Hindlimb muscle (tissue), 1 donor: ENCODE results near the gene HDAC11. TPM values are rescaled to one million over a fixed set of nuclear protein-coding genes. Genes with fewer than 3 reads are reported as not detected.
"Not testable (repeated sequence)": the region's sequence is repeated elsewhere in the genome, so short reads cannot be mapped to it uniquely, and the experiment has no call there.

Experiments used
- DNase-seq: peaks from one replicate; pipeline ENCODE4 v3.0.0-alpha.2; 2013
- polyA plus RNA-seq: library from polyadenylated mRNA; unstranded; fragments of 120-200 nt; gene quantifications from one replicate; pipeline ENCODE4 v1.2.1, GENCODE V29; 2013; ENCODE audit not compliant: insufficient read length

The HDAC11 gene
- polyA plus RNA-seq, 1 donor: 19.2 TPM

- DNase-seq: no peak
These were observed 13.8 kb downstream of the HDAC11 start for GRCh38 chr3:13493867-13494441.

DNA sequence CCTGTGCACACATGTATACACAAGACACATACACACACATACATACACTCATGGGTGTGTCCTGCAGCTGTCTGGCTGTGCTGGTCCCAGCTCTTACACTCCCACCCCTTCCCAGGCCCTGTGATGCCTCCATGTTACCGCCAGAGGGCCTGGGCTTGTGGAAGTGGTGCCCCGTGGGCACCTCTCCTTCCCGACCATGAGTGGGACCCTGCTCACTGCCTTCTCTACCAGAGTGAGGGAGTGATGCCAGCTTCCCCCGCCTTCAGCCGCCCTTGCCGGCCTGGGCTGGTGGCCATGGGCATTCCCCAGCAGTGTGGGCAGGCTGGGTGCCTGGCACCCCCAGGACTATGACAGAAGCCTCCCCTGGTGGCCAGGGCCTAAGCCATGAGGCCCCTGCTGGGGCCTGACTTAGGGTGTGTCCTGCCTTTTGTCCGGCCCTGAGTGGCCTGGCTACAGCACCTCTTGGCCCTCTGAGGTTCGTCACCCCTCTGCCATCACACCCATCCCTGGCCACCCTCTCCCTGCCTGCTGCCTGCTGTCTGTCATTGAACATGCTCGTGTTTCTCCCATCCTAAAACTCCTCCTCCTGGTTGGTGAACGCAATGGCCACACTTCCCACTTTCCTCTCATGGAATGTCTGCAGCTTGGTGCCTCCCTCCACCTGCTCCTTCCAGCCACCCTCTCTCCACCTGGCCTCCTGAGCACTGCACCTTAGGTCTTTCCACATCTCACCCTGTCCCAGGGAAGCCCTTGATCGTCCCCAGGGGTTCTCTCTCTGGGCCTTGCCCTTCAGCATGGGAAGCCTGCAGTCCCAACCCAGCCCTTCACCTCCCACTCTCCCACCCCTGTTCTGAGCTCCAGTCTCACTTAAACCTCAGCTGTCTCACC, 14.6 kb downstream of the HDAC11 start:
- no peak for DNase-seq

DNA sequence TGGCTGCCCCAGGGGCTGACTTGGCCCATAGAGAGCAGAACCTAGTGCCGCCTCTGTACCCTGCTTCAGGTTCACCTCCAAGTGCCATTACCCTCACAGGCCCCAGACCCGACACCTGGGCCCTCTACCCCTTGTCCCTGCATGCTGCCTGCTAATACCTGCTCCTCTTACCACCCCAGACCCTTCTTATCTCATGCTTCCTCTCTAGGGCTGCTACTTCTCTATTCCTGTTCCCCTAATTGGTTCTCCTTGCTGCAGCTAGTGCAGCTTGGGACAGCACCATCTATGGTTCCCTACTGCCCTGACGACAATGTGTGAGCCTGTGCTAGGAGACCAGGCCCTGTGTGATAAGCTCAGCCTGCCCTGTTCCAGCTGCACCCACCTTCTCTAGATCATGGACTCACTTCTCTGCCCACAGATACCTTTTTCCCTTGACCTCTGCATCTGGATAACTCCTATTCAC, 15.3 kb downstream of the HDAC11 start:
- no peak for DNase-seq

- peak; percentile 82 for DNase-seq
These were observed 16.0 kb downstream of the HDAC11 start for GRCh38 chr3:13495921-13496723.

DNA sequence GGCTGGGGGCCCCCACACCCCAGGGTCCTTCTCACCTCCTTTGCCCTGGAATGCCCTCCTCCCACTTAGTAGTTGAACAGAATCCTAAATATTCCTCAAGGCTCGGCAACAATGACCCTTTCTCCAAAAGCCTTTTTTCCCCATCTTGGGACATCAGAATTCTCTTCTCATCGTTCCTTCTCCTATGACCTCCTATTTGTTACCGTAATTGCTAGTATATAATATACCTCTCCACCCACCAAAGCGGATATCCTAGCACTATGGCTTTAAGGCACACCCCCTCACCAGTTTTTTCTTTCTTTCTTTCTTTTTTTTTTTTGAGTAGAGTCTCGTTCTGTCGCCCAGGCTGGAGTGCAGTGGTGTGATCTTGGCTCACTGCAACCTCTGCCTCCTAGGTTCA, 16.8 kb downstream of the HDAC11 start:
- no peak for DNase-seq

DNA sequence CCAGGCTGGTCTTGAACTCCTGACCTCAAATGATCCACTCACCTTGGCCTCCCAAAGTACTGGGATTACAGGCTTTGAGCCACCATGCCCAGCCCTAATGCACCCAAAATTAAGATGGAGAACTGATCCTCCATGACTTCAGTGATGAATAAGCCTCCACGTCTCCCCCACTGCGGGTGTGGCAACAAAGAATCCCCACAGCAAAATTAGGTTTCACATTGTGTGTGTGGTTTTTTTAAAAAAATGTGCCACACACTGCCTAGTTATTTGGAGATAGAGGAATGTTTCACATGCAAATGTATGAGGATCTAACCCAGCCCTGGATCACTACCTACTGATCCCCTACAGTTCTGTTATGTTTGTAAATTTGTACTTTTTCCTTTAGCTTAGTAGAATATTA, 17.3 kb downstream of the HDAC11 start:
- no peak for DNase-seq

- no peak for DNase-seq
These were observed 18.4 kb downstream of the HDAC11 start for GRCh38 chr3:13498354-13499060.

DNA sequence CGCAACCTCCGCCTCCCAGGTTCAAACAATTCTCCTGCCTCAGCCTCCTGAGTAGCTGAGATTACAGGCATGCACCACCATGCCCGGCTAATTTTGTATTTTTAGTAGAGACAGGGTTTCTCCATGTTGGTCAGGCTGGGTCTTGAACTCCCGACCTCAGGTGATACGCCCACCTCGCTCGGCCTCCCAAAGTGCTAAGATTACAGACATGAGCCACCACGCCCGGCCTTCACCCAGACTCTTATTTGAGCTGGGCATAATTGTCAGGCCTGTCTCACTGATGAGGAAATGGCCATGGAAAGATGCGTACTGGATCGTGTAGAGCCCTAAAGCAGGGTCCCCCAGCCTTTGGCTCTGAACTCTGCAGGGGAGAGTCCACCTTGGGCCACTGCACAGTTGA, 19.1 kb downstream of the HDAC11 start:
- not testable (repeated sequence) for DNase-seq

DNA sequence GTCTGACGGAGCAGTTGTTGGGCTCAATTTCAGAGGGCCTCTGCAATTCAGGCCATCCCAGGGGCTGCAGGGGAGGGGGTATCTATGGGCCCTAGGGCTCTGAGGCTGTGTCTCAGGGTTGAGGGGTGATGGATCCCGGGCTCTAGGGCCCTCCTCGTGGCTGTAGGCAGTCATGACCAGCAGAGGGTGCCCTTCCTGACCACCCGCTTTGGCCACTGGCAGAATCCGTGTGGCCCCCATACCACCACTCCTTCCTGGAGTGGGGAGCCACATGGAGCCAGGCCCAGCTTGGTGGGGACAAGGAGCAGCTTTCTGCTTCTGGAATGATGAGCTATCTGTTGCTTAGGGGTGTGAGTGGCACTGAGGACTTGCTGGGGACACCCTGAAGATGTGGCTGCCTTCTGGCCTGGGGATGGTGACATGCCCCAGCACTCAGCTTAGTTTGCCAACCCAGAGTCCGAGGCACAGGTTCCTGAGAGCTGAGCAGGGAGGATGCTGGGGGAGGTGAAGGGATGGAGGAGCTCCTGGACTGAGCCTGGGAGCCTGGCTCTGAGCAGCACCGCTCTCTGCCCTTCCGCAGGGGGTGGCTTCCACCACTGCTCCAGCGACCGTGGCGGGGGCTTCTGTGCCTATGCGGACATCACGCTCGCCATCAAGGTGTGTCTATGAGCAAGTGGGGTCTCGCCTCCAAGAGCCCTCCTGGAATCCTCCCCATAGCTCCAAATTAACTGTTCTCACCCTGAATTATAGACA, 20.2 kb downstream of the HDAC11 start:
- no peak for DNase-seq

DNA sequence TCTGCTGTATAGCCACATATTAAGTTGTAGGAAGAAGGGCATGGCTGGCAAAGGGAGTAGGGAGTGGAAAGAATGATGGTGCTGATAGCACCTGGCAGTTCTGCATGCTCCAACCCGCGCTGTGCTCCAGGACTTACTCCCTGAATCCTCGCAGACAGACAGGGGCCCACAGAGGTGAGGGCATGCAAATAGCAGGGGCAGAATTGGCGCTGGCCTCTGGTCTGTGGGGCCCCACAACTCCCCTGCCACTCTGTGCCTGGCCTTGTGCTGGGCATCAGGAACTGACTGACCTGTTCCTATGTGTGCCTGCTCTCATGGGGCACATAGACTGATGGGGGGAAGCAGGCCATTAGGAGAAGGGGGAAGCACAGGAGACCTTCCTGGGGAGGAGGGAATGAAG, 20.9 kb downstream of the HDAC11 start:
- DNase-seq: no peak

DNA sequence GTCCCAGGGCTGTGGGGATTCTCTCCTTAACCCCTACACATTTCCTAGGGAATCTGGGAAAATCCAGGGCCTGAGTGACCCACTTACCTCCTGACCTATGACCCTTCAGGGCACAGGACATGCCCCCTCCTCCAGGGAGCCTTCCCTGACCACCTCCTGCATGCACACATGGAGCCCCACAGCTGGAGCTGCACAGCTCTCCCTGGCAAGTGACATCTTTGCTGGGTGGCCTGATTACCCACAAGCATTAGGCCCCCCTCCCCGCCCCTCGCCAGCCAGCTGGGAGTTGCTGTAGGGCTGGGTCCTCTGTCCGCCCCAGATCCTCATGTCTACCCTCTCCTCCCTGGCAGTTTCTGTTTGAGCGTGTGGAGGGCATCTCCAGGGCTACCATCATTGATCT, 21.4 kb downstream of the HDAC11 start:
- no peak for DNase-seq

DNA sequence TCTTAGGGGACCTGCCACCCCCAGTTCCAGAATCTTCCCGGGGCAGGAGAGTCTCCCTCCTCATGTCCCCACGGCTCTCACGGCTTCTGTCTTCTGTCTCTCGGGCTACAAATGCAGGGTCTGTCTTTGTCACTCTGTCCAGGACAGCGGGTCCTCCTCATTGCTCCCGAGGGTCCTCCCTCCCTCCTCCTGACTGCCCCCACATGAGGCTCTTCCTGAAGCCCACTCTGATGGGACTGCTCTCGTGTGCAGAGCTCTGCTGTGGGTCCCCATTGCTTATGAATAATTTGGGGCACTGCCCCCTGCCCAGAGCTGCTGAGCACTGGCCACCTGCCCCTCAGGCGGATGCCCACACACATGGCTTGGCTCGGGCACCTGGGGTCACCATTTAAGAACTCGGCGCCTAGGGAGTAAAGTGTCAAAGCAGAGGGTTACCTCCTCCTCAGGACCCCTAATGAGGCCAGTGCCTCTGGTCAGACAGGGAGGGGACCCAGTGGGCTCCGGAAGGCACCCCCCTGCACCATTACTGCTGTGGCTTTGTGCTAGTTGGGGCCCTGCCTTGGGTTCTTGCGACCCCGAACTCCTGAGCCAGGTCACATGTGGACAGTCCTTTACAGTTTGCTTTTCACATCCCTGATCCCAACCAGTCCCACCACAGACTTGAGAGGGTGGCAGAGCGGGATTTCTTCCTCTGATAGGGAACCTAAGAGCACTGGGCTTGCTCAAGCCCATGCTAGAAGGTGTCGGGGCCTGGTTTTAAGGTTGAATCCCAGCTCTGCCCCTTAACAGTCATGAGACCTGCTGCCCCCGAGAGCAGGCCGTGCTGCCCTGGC, 22.1 kb downstream of the HDAC11 start:
- DNase-seq: no peak

DNA sequence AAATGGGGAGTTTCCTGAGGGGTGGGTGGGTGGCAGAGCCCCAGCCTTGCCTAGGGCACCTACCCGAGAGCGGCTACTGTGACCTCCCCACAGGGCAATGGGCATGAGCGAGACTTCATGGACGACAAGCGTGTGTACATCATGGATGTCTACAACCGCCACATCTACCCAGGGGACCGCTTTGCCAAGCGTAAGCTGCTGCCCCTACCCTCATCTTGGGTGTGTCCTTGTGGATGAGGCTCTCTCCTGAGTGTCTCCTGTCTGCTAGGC, 22.6 kb downstream of the HDAC11 start:
- DNase-seq: no peak

GRCh38 chr3:13504161-13504831, 24.2 kb downstream of the HDAC11 start:
- no peak for DNase-seq

GRCh38 chr3:13505147-13506130, 25.3 kb downstream of the HDAC11 start:
- no peak for DNase-seq

DNA sequence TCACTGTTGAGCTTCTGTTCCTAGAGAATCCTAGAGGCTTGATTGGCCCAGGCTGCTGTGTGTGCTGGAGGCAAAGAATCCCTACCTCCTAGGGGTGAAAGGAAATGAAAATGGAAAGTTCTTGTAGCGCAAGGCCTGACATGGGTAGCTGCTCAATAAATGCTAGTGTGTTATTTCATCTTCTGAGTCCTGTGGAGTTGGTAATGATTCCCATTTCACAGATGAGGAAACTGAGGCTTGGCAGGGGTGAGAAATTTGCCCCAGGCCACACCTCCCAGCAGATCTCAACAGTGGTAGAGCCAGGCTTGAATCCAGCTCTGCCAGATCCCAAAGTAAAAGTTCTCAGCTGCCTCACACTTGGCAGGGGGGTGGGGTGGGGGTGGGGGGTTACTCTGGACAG, 26.1 kb downstream of the HDAC11 start:
- DNase-seq: no peak

- no peak for DNase-seq
These were observed 26.6 kb downstream of the HDAC11 start for GRCh38 chr3:13506680-13507079.

DNA sequence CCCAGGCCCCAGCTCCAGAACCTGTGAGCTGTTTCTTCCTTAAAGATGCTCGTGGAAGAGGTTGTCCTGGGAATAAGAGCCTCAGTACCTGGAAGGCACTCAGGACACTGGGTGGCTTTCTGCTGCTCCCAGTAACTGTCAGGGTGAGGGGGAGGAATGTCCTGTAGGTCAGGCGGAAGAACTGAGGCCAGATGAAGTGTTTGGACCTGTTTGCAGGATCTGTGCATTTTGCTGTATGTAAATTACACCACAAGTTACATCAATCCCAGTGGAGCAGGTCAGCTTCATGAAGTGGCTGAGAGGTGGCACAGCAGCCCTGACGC, 27.1 kb downstream of the HDAC11 start:
- no peak for DNase-seq

- peak; percentile 29 for DNase-seq
These were observed 27.6 kb downstream of the HDAC11 start for GRCh38 chr3:13507570-13508339.
